A673 (cell line): ENCODE data around the gene SCAF1. TPM values are rescaled to one million over a fixed set of nuclear protein-coding genes. Genes with fewer than 3 reads are reported as not detected.

ENCODE experiments used
- BruUV-seq: library from RNA; stranded (reverse); fragments of 400-500 nt; replicated peaks from 2 replicates; lab custom pipeline; 2021; lab: Mats Ljungman, UMichigan
- CTCF ChIA-PET: fragments of 300-600 bp; sonication (Branson Sonifier 250); formaldehyde crosslinking; loops from one replicate; lab custom pipeline; 2022; ENCODE audit warnings: antibody characterized with exemption; lab: Charles Lee
- POLR2A ChIA-PET: fragments of 300-600 bp; sonication (Branson Sonifier 250); formaldehyde crosslinking; loops from one replicate; lab custom pipeline; 2022; ENCODE audit warnings: antibody characterized with exemption; ENCODE audit not compliant: low non-redundant PET; lab: Charles Lee
- DNase-seq: peaks from one replicate; pipeline ENCODE4 v3.0.0-alpha.2; 2015; ENCODE audit warnings: low spot score
- H3K27ac ChIP-seq: fragments of 200-600 bp; sonication (generic); 2 replicates; pipeline ENCODE4 v1.5.1; 2016; ENCODE audit warnings: mixed run types, low read depth, mild to moderate bottlenecking, mixed read lengths, antibody characterized with exemption, low read length; ENCODE audit not compliant: poor library complexity, severe bottlenecking
- H3K27me3 ChIP-seq: fragments of 200-600 bp; sonication (generic); replicated peaks from 2 replicates; pipeline ENCODE4 v1.6.1; 2017; ENCODE audit warnings: mixed run types, low read depth, mild to moderate bottlenecking, mixed read lengths, antibody characterized with exemption, low read length; ENCODE audit not compliant: insufficient read depth, poor library complexity
- H3K36me3 ChIP-seq: fragments of 200-600 bp; sonication (generic); 2 replicates; pipeline ENCODE4 v1.6.1; 2016; ENCODE audit warnings: mixed run types, mild to moderate bottlenecking, mixed read lengths, antibody characterized with exemption, low read length; ENCODE audit not compliant: insufficient read depth, poor library complexity, severe bottlenecking
- H3K4me1 ChIP-seq: fragments of 200-600 bp; sonication (generic); 2 replicates; pipeline ENCODE4 v1.6.1; 2017; ENCODE audit warnings: mixed run types, mild to moderate bottlenecking, mixed read lengths, antibody characterized with exemption, low read length; ENCODE audit not compliant: insufficient read depth, poor library complexity, severe bottlenecking
- H3K4me3 ChIP-seq: fragments of 200-600 bp; sonication (generic); 2 replicates; pipeline ENCODE4 v1.5.1; 2016; ENCODE audit warnings: low read depth, mixed run types, mild to moderate bottlenecking, mixed read lengths, low read length; ENCODE audit not compliant: poor library complexity, severe bottlenecking
- H3K9me3 ChIP-seq: fragments of 200-600 bp; sonication (generic); 2 replicates; pipeline ENCODE4 v1.6.1; 2016; ENCODE audit warnings: mixed run types, low read depth, mild to moderate bottlenecking, mixed read lengths, antibody characterized with exemption, low read length; ENCODE audit not compliant: poor library complexity, severe bottlenecking
- CTCF ChIP-seq: fragments of 300-800, 200-600 bp; sonication (generic); conservative IDR thresholded peaks from 2 replicates; pipeline ENCODE4 v1.5.1; 2017; ENCODE audit warnings: low read depth, mild to moderate bottlenecking, antibody characterized with exemption, low read length, moderate library complexity, mixed read lengths
- EZH2 ChIP-seq: fragments of 200-600 bp; sonication (generic); IDR thresholded peaks from 2 replicates; pipeline ENCODE4 v1.6.1; 2017; ENCODE audit warnings: borderline replicate concordance, low read depth, mild to moderate bottlenecking, mixed read lengths, antibody characterized with exemption, low read length; ENCODE audit not compliant: poor library complexity, severe bottlenecking
- intact Hi-C: fragments of 100-400 bp; cut with micrococcal nuclease; formaldehyde crosslinking; loops from one replicate; pipeline ENCODE4 v1.10.0; 2022; ENCODE audit not compliant: unreplicated experiment
- total RNA-seq: library from RNA; stranded (reverse); gene quantifications from 2 replicates; pipeline ENCODE4 v1.2.3, GENCODE V29; 2021

The SCAF1 gene
- total RNA-seq, 1 experiment from 2014 or later = 98.2 TPM

- TF ChIP-seq CTCF = no peak
- no peak for TF ChIP-seq EZH2
Measured at GRCh38 chr19:49609499-49610092, 32.4 kb upstream of the SCAF1 start.

GRCh38 chr19:49613374-49613773 is 28.6 kb upstream of the SCAF1 start:
- H3K4me1 ChIP-seq = no peaks in the 10 kb centered on the region
- BruUV-seq = no TSS peak
- intact Hi-C loops = no loop called here
- peaks cover 56% of the 10 kb centered on the region for H3K36me3 ChIP-seq
- no peak overlapping the region for H3K4me3 ChIP-seq
- no peak overlapping the region for H3K27ac ChIP-seq
- no peak for DNase-seq
- TF ChIP-seq EZH2 = no peak
- TF ChIP-seq CTCF = no peak
- POLR2A ChIA-PET = no interaction called here
- no peaks in the 10 kb centered on the region for H3K9me3 ChIP-seq
- no peaks in the 10 kb centered on the region for H3K27me3 ChIP-seq
- CTCF ChIA-PET = no interaction called here

More at GRCh38 chr19:49609499-49610092, 32.4 kb upstream of the SCAF1 start:
- ChIA-PET CTCF (no interaction called here), POLR2A (interaction anchor here (0.5 to 0.7 kb wide), 2 partner anchors 114 to 192 kb away, joined by 3 read pairs; partner anchors contain the start of gene RPS11)
- Histone ChIP-seq H3K27me3 (no peaks in the 10 kb centered on the region), H3K4me1 (no peaks in the 10 kb centered on the region), H3K9me3 (no peaks in the 10 kb centered on the region), H3K27ac (no peak overlapping the region), H3K4me3 (no peak overlapping the region), H3K36me3 (peaks cover 56% of the 10 kb centered on the region)
- no peak for DNase-seq
- intact Hi-C loops = no loop called here
- no TSS peak for BruUV-seq

GRCh38 chr19:49614096-49614833 is 27.7 kb upstream of the SCAF1 start:
- no peak overlapping the region for H3K27ac ChIP-seq
- intact Hi-C loops = no loop called here
- no peaks in the 10 kb centered on the region for H3K27me3 ChIP-seq
- BruUV-seq = no TSS peak
- H3K9me3 ChIP-seq = no peaks in the 10 kb centered on the region
- TF ChIP-seq EZH2 = no peak
- no peak for TF ChIP-seq CTCF
- peaks cover 55% of the 10 kb centered on the region for H3K36me3 ChIP-seq
- H3K4me1 ChIP-seq = no peaks in the 10 kb centered on the region
- ChIA-PET POLR2A (no interaction called here), CTCF (no interaction called here)
- H3K4me3 ChIP-seq = no peak overlapping the region
- DNase-seq = no peak
